DMS153 (cell line): ENCODE measurements around the gene DNAH1.
"Not testable (repeated sequence)": the region's sequence is repeated elsewhere in the genome, so short reads cannot be mapped to it uniquely, and the experiment has no call there.

Experiments used
- DNase-seq: peaks from one replicate; lab custom pipeline; 2025; lab: John Stamatoyannopoulos, UW

The DNAH1 gene

DNA sequence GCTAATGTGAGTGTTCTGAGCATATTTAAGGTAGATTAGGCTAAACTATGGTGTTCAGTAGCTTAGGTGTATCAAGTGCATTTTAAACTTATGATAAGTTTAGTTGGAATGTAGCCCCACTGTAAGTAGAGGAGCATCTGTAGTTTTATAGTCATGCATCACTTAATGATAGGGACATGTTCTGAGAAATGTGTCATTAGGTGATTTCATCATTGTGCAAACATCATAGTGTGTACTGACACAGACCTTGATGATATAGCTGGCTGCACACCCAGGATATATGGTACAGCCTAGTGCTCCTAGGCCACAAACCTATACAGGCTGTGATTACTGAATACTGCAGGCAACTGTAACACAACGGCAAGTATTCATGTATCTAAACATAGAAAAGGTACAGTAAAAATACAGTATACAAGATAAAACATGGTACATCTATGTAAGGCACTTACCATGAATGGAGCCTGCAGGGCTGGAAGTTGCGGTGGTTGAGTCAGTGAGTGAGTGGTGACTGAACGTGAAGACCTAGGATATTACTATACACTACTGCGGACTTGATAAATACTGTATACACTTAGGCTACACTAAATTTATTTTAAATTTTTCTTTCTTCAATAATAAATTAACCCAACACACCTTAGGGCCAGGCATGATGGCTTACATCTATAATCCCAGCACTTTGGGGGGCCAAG is 17.9 kb downstream of the DNAH1 start:
- DNase-seq = no peak

DNA sequence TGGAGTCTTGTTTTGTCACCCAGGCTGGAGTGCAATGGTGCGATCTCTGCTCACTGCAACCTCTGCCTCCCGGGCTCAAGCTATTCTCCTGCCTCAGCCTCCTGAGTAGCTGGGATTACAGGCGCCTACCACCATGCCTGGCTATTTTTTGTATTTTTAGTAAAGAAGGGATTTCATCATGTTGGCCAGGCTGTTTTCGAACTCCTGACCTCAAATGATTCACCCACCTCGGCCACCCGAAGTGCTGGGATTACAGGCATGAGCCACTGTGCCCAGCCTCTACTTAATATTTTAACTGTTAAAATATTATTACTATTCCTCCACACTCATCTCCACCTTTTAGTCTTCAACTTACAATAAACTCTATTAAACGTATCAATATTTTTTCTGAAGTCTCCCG is 22.0 kb downstream of the DNAH1 start:
- DNase-seq = not testable (repeated sequence)

DNA sequence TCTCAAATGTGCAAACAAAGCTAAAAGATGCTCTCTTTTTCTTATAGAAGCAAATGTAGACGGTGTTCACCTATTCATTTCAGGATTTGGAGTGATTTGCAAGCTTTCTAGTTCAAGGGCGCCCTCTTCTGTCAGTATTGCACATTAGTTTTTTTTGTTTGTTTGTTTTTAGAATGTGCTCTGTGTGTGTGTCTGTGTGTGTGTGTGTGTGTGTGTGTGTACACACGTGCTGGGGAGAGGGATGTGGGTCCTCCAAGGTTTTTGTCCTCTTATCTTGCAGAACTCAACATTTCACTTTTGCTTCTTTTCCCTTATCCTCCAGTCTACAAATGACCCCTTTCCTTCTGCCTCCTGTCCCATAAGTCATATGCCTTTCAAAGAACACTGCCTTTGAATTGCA is 23.5 kb downstream of the DNAH1 start:
- peak; percentile 11 for DNase-seq

DNA sequence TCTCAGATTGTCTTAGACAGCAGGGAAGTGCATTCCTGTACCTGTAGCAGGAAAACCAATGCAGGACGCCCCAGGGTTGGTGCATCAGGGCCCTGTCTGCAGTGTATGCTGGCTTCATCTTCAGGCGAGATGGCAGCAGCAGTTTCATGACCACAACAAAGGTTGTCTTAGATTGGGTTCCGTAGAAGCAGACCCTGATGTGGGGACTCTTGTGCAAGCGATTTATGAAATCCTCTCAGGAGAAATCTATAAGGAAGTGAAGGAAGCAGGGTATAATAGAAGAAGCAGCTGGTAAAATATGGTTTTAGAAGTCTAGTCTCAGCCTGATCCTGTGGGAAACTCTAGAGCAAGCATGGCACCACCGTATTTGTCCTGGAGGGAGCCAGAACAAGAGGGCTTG is 25.0 kb downstream of the DNAH1 start:
- DNase-seq = no peak

DNA sequence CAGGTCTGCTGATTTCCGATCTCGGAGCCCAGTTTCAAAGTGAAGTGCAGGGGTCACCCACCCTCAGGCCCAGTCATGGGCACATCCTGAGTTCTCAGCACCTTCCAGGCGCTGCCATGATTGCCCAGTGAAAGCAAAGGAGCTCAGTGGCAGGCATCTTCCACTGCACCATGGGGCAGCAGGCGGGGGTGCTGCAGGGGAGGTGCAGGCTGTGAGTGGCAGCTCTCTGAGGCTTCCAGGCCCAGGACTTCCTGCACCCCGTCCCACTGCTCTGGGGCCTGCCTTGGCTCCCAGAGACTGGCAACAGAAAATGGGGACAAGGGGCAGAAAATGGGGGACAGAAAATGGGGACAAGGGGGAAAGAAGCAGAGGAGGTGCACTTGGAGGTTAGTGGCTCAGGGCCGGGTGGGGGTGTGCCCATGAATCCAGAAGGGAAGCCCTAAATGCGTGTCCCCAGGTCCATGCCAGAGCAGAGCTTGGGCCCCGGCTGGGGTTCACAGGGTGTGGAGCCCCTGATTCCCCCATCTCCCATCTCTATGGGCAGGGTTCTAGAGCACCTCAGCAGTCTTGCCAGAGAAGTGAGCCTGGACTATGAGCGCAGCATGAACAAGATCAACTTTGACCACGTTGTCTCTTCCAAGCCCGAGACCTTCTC is 28.0 kb downstream of the DNAH1 start:
- DNase-seq = no peak

DNA sequence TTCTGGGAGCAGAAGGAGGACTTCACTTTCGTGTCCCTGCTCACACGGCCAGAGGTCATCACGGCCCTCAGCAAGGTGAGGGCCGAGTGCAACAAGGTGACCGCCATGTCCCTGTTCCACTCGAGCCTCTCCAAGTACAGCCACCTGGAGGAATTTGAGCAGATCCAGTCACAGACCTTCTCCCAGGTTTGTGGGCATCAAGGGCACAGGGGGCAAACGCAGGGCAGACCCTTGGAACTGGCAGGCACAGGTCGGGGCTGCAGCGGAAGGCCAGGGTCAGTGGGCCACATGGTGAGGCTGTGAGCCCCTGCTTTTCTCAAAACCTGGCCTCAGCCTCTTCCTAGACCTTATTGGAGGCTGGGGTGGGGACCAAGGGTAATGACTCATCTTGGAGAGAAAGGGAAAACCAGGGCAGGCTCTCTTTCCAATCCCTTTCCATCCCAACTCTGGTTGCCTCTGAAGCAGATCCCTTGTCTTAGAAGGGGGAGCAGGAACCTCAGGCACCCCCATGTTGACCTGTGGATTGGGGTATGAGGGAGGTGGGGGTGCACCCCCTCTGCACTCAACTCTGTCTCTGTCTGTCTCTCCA is 29.5 kb downstream of the DNAH1 start:
- no peak for DNase-seq

DNA sequence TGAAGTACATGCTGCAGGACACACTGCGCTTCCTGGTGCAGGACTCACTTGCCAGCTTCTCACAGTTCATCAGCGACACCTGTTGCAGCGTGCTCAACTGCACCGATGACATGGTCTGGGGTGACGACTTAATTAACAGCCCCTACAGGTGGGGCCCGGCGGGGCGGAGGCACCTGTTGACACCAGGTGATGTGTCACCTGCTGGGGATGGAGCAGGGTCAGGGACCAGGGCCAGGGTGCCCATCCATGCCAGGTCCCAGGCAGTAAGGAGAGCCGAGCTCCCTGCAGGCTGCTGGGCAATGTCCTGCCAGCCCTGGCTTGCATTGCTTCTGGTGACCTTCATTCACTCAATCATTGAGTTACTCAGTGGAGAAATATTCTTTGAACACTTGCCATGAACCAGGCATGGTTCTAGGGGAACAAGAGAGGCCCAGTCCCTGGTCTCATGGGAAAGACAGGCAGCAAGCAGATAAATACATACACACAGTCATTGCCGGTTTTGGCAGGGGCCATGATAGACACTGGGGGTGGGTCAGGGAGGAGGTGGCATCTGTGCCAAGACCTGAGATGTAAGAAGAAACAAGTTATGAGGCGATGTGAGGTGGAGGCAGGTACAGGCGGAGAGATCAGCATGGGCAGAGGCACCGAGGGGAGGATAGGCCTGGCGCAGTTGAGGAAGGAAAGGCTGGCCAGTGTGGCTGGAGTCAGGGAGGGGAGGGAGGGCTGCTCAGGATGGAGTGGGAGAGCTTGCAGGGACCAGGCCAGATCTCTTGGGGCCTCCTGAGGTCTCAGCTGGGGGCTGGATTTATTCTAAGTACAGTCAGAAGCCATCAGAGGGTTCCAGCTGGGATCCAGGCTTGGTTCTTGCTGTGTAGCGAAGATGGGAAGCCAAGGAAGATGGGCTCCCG is 30.8 kb downstream of the DNAH1 start:
- DNase-seq = no peak

DNA sequence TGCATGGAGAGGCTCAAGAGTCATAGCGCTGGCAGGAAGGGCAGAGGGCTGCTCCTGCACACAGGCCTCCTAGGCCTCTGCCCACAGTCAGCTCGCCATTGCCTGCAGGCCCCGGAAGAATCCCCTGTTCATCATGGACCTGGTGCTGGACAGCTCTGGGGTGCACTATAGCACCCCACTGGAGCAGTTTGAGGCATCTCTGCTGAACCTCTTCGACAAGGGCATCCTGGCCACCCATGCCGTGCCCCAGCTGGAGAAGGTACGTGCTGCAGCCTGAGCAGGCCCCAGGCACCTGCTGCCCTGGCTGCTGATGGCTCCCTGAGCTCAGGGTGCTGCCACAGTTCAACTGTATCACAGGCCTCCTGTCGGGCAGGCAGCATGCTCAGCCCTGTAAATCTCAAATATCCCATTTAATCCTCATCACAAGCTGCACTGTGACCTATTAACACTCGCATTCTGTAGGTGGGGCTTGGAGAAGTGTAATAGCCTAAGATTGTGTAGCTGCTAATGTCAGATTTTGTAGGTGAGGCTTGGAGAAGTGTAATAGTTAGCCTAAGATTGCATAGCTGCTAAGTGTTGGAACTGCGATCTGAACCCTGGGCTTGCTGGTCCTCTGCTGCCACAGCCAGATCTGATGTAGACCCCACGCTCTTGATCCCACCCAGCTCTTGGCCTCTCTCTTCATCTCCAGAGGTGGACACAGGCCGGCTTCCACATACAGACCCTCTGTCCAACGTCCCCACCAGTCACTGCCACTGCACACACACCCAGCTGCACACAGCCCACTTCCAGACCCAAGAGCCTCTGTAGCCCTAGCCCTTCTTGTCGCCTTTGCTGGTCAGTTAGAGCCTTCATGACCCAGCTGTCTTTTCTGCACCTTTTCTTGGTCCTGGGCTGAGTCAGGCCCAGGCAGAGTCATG is 31.9 kb downstream of the DNAH1 start:
- DNase-seq = no peak

DNA sequence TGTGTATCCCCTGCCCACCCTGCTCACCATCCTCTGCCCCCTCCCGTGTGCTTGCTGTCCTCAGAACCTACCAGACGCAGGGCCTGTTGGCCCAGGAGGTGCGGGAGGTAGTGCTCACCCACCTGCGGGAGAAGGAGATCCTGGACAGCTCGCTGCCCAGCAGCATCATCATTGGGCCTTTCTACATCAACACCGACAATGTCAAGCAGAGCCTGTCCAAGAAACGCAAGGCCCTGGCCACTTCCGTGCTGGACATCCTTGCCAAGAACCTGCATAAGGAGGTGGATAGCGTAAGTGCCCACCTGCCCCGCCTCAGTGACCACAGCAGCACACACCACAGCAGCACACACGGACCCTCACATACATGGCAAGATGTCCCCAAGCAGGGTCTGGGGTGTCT is 33.0 kb downstream of the DNAH1 start:
- DNase-seq = no peak

- no peak for DNase-seq
Observed at GRCh38 chr3:52349611-52350395, 33.7 kb downstream of the DNAH1 start.

DNA sequence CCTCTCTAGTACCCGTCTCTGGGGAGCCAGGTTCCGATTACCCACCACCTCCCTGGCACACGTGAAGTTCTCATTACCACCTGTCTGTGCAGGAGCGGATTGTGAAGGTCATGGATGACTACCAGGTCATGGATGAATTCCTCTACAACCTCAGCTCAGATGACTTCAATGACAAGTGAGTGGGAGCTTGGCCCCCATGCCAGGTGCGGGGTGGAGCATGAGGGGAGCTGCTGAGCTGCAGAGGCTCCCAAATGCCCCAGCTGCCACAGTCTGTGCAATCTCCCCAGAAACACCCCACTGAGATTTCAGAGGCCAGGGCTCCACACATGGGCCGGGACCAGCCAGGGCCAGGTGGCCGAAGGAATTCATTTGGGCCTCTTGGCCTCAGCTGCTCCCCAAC is 34.3 kb downstream of the DNAH1 start:
- no peak for DNase-seq

DNA sequence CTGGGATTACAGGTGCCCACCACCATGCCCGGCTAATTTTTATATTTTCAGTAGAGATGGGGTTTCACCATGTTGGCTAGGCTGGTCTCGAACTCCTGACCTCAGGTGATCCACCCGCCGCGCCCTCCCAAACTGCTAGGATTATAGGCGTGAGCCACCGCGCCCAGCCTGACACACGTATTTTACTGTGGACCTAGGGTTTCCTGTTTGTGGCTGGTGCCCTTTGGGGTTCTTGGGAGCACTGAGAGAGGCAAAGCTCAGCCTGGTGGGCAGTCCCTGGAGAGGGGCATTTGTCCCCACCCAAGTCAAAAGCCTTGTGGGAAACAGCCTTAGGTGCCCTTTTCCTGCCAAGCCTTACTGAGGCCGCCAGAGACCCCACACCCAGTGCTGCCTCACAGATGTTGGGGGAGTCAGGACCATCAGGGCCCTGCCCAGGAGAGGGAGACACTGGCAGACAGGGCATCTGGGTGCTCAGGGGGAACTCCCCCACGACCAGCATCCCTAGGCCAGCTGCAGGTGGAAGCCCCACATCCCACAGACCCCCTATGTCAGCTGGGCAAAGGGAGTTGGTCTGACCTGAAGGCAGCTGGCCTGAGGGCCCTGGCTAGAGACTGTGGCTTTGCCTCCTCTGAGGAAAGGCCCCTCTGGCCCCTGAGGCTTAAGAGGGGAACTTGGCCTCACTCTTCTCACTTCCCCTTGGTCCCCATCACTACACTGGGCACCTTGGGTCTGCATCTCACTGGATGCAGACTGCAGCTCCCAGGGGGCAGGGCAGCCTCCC is 35.1 kb downstream of the DNAH1 start:
- DNase-seq = no peak

GRCh38 chr3:52351762-52352368 is 35.7 kb downstream of the DNAH1 start:
- no peak for DNase-seq

DNA sequence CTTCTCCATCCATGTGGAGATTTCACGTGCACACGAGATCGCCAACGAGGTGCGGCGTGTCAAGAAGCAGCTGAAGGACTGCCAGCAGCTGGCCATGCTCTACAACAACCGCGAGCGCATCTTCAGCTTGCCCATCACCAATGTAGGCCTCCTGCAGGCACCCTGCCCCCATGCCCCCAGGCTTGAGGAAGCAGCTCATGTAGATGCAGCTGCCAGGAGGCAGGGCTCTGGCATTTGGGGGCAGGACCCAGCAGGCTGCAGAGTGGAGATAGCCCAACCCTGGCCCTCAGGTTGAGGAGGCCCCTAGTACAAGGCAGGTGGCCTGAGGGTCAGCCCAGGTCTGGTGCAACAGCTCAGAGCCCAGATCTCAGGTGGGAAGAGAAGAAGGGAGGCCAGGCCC is 36.4 kb downstream of the DNAH1 start:
- no peak for DNase-seq

DNA sequence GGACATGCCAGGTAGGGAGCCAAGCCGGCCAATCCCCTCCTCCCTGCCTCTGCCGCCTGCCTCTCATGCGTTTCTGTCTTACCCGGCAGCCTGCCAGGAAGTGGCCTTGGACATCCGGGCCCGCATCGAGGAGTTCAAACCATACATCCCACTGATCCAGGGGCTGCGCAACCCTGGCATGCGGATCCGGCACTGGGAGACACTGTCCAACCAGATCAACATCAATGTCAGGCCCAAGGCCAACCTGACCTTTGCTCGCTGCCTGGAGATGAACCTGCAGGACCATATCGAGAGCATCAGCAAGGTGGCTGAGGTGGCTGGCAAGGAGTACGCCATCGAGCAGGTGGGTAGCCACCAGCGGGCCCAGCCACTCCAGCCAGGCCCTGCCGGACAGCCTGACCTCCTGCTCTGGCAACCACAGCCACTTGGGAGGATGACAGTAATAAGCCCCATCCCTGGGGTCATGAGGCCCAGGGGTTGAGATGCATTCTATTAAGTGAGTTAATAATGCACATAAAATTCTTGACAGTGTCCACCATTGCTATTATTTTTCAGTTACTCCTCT is 37.3 kb downstream of the DNAH1 start:
- no peak for DNase-seq

DNA sequence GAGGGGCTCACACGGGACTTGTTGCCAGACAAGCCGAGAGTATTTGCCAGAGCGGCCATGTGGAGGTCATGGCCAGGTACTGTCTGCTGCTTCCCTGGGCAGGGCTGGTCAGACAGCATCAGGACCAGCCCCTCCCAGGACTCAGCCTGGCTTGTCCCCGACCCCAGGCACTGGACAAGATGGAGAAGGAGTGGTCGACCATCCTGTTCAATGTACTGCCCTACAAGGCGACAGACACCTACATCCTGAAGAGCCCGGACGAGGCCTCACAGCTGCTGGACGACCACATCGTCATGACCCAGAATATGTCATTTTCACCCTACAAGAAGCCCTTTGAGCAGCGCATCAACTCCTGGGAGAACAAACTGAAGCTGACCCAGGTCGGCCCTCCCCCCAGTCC is 38.6 kb downstream of the DNAH1 start:
- DNase-seq = no peak

DNA sequence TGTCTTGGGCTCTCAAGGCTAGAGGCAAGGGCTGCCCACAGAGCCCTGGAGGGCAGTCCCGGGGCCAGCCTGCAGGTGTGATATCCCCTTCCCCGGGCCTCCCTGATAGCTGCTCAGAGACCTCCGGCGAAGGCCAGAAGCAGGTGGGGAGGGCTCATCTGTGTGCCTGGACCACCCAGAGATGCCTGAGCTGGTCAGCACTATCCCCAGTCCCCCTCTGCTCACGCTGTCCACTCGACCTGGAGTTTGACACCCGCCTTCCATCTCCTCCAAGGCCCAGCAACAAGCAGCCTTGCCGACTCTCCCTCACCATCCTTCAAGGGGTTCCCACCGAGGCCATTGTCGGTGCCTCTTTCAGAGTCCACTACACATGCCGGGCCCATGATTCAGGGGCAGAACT is 39.4 kb downstream of the DNAH1 start:
- no peak for DNase-seq

GRCh38 chr3:52356126-52356525 is 40.0 kb downstream of the DNAH1 start:
- DNase-seq = no peak
